ENCODE data around the gene VPS35L.

Gene VPS35L, protein sequence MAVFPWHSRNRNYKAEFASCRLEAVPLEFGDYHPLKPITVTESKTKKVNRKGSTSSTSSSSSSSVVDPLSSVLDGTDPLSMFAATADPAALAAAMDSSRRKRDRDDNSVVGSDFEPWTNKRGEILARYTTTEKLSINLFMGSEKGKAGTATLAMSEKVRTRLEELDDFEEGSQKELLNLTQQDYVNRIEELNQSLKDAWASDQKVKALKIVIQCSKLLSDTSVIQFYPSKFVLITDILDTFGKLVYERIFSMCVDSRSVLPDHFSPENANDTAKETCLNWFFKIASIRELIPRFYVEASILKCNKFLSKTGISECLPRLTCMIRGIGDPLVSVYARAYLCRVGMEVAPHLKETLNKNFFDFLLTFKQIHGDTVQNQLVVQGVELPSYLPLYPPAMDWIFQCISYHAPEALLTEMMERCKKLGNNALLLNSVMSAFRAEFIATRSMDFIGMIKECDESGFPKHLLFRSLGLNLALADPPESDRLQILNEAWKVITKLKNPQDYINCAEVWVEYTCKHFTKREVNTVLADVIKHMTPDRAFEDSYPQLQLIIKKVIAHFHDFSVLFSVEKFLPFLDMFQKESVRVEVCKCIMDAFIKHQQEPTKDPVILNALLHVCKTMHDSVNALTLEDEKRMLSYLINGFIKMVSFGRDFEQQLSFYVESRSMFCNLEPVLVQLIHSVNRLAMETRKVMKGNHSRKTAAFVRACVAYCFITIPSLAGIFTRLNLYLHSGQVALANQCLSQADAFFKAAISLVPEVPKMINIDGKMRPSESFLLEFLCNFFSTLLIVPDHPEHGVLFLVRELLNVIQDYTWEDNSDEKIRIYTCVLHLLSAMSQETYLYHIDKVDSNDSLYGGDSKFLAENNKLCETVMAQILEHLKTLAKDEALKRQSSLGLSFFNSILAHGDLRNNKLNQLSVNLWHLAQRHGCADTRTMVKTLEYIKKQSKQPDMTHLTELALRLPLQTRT

GRCh38 chr16:19555186-19555937 is at the start of gene VPS35L:
Gene VPS35L, plus strand, starts transcription at chr16:19555703. Its CDS starts 27 bp downstream, at chr16:19555730.
- DNase-seq: peak; percentile 98

DNA sequence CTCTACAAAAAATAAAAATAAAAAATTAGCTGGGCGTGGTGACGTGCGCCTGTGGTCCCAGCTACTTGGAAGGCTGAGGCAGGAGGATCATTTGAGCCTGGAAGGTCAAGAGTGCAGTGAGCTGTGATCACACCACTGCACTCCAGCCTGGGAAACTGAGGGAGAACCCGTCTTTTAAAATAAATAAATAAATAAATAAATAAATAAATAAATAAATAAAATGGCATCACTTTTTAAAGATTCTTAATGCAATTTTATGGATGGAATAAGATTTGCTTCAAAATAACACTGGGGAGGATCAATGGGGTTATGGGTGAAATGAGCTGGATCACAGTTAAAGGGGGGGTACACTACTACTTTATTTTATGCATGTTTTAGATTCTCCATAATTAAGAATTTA is 48.5 kb upstream of the VPS35L start:
- no peak for DNase-seq

- no peak for DNase-seq
Measured at GRCh38 chr16:19507867-19508266, 47.6 kb upstream of the VPS35L start.

GRCh38 chr16:19512297-19512696 is 43.2 kb upstream of the VPS35L start:
- DNase-seq: no peak

- DNase-seq: no peak
Measured at GRCh38 chr16:19513377-19514053, 42.0 kb upstream of the VPS35L start.

- no peak for DNase-seq
Measured at GRCh38 chr16:19515757-19516156, 39.7 kb upstream of the VPS35L start.

DNA sequence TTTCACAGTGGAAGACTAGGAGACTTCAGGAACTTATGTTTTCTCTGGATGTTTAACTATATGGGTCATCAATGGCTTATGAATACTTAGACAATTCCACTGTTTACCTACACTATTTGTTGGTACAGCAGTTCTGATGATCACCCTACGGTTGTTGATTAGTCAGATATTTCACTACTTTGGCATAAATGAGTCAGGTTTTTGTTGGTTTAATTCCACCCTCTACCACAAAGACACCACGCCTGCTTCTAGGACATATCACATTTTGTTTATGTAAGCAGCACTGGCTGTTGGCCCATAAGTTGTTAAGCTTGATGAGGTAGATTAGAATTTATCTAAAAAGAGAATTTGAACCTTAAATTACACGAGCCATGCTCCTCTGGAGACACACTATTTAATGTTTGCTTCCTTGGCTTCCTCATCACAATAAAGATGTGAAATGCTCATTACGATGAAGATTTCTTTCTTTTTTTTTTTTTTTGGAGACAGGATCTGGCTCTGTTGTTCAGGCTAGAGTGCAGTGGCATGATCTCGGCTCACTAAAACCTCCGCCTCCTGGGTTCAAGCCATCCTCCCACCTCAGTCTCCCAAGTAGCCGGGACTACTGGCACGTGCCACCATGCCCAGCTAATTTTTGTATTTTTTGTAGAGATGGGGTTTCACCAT is 37.9 kb upstream of the VPS35L start:
- no peak for DNase-seq

GRCh38 chr16:19518388-19518787 is 37.1 kb upstream of the VPS35L start:
- DNase-seq: no peak

DNA sequence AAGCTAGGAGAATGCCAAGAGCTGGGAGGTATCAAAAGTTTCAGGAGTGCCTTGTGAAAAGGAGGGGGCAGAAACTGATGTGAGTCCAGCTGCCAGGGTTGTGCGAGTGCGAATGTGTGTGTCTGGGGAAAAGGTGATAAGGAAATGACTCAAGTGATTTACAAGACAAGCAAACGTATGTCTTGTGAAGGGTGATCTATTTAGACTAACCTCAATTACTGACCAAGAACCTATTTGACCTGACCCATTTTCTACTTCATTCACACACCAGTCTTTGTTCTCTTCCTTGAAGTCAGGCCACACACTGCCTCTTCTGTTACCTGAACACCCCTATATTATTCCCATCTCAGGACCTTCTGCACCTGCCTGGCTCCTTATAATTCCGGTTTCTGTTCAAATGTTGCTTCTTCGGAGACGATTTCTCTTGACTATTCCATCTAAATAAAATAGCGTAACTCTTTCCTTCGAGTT is 34.6 kb upstream of the VPS35L start:
- DNase-seq: no peak

- DNase-seq: peak; percentile 82
Measured at GRCh38 chr16:19521471-19522396, 33.8 kb upstream of the VPS35L start, which contains the start of gene GDE1. Gene GDE1, minus strand, starts transcription at chr16:19522098. Its CDS starts 134 bp downstream, at chr16:19521964.

DNA sequence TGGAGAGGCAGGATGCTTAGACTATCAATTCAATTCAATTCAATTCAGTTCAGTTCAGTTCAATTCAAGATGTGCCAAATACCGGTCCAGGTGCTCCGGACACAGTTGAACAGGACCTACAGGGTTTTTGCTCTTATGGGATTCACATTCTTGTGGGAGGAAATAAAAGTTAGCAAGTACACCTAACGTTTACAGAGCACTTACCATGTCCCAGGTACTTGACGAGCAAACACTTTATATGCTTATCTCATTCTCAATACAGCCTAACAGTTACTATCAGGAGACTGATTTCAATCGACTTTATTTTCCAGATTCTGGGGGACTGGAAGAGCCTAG is 33.1 kb upstream of the VPS35L start:
- no peak for DNase-seq

- DNase-seq: no peak
Measured at GRCh38 chr16:19522760-19523159, 32.7 kb upstream of the VPS35L start.

DNA sequence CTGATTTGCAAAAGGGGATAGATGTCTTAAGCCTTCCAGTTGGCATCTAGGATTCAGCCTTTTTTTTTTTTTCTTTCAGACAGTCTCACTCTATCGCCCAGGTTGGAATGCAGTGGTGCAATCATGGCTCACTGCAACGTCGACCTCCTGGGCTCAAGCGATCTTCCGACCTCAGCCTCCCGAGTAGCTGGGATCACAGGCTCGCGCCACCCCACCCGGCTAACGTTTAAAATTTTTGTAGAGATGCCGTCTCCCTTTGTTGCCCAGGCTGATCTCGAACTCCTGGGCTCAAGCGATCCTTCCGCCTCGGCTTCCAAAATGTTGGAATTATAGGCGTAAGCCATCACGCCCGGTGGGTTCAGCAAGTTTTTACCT is 32.3 kb upstream of the VPS35L start:
- DNase-seq: no peak

- DNase-seq: peak; percentile 94
Measured at GRCh38 chr16:19523559-19524355, 31.7 kb upstream of the VPS35L start, which contains the start of gene CCP110. Gene CCP110, plus strand, starts transcription at chr16:19523942. Its CDS starts 3,940 bp downstream, at chr16:19527882.

- no peak for DNase-seq
Measured at GRCh38 chr16:19524356-19524615, 31.2 kb upstream of the VPS35L start.

DNA sequence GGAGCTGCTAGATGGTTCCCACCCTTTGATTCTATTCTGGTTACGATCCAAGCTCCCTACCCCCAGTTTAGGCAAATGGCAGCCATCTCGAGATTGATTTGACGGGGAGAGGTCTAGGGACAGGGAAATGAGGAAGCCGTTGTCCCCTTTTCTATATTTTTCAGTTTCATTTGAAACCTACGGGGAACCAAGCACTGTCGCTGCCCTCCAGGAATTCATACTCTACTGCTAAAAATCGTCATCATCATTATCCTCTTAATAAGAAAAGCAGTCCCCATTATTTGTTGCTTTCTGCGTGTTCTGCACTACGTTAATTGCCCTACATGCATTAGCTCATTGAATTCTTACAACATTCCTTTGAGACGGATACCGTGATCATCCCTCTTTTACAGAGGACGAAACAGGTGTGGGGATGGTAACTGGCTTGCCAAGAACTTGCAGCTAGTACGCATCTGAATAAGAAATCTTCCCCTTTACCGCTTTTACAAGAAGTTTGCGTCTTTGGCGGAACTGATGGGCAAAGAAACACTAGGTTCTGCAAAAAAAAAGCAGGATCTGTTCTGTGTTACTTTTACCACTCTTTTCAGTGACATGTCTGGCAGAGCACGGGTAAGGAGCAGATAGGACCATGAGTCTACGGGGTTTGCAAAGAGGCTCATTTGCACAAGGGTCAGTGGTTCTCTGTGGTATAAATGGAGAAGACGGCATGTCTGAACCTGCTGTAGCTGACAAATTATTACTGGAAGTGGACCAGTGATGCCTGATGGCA is 30.7 kb upstream of the VPS35L start:
- no peak for DNase-seq

GRCh38 chr16:19525385-19525723 is 30.1 kb upstream of the VPS35L start:
- DNase-seq: no peak

- DNase-seq: no peak
Measured at GRCh38 chr16:19527161-19527560, 28.3 kb upstream of the VPS35L start.

DNA sequence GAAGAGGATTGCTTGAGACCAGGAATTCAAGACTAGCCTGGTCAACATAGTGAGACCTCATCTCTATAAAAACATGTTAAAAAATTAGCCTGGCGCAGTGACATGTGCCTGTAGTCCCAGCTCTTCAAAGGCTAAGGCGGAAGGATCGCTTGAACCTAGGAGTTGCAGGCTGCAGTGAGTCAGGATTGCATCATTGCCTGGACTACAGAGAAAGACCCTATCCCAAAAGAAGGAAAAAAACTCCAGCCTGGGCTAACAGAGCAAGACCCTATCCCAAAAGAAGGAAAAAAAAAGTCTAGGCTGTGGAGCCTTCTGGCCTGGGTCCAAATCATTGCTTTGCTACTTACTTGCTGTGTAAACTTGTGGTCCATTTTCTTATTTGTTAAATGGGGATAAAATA is 26.8 kb upstream of the VPS35L start:
- DNase-seq: no peak

Measured in amniotic stem cell (primary cell).